Measurements from ENCODE around the gene SDK2.

SDK2 gene

DNA sequence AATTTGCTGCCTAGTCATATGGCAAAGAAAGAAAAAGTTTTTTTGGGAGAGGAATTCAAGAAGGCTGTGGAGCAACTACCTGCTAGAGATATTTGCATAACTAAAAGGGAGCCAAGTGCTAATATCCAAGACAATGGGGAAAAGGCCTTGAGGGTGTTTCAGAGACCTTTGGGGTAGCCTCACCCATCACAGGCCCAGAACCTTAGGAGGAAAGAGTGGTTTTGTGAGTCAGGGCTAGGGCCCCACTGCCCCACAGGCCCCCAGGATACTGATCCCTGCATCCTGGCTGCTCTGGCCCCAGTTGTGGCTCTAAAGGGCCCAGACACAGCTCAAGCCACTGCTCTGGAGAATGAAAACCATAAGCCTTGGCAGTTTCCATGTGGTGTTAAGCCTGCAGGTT, 41.9 kb upstream of the SDK2 start:
- TF ChIP-seq, protein P1, sequence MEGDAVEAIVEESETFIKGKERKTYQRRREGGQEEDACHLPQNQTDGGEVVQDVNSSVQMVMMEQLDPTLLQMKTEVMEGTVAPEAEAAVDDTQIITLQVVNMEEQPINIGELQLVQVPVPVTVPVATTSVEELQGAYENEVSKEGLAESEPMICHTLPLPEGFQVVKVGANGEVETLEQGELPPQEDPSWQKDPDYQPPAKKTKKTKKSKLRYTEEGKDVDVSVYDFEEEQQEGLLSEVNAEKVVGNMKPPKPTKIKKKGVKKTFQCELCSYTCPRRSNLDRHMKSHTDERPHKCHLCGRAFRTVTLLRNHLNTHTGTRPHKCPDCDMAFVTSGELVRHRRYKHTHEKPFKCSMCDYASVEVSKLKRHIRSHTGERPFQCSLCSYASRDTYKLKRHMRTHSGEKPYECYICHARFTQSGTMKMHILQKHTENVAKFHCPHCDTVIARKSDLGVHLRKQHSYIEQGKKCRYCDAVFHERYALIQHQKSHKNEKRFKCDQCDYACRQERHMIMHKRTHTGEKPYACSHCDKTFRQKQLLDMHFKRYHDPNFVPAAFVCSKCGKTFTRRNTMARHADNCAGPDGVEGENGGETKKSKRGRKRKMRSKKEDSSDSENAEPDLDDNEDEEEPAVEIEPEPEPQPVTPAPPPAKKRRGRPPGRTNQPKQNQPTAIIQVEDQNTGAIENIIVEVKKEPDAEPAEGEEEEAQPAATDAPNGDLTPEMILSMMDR (conservative IDR thresholded peaks at IDR 0.05; ENCODE audit: low read depth, low read length): no peak
- no peak overlapping the region for H3K4me3 ChIP-seq (ENCODE audit: low read depth, low read length)
- DNase-seq (ENCODE audit: low read depth): no peak

DNA sequence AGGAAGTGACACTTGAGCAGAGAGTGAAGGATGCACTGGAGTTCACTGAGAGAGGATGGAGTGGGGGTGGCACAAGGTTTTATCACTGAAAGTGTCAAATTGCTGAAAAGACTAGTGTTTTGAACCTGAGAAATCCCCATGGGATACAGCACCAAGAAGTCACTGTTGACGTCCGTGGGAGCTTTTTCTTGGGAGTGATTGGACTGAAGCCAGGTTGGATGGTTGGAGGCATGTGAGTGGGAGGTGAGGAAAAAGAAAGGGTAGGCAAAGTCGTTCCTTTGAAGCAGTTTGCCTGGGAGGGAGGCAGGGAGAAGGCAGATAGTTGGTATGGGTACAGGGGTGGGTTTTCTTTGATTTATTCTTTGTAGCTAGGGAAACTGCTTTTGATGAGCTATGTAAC, 39.9 kb upstream of the SDK2 start:
- TF ChIP-seq, protein P1 (conservative IDR thresholded peaks at IDR 0.05; ENCODE audit: low read depth, low read length): no peak
- DNase-seq (ENCODE audit: low read depth): no peak
- no peak overlapping the region for H3K4me3 ChIP-seq (ENCODE audit: low read depth, low read length)

DNA sequence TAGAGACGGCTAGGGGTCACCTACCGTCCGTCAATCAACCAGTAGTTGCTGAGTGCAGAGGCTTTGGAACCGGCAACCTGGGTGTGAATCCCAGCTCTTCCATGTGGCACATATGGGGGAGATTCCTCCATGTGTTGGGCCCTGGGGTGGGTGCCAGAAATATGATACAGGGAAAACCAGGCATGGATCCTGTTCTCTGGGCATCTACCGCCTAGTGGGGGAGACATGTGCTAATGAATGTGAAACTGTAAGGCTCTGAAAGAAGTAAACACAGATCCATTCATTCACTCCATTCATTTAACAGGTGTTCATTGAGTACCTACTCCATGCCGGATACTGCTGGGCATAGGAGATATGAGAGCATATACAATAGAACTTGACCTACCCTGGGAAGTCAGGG, 39.5 kb upstream of the SDK2 start:
- no peak for DNase-seq (ENCODE audit: low read depth)
- H3K4me3 ChIP-seq (ENCODE audit: low read depth, low read length): no peak overlapping the region
- TF ChIP-seq, protein P1 (conservative IDR thresholded peaks at IDR 0.05; ENCODE audit: low read depth, low read length): no peak

DNA sequence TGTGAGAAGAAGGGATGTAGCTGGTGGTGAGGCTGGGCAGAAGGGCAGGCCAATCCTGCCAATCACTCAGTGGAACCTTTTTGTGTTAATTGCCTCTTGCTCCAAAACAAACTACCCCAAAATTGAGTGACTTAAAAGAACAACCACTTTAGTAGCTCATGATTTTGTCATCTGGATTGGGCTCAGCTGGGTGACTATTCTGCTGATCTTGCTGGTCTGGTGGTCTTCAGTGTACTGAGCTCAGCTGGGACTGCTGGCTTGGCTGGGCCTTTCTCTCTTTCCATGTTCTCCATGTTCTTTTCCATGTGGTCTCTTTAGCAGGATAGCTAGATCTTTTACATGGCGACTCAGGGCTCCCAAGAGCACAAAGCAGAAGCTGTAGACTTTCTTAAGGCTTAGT, 37.7 kb upstream of the SDK2 start:
- TF ChIP-seq, protein P1 (conservative IDR thresholded peaks at IDR 0.05; ENCODE audit: low read depth, low read length): no peak
- DNase-seq (ENCODE audit: low read depth): no peak
- H3K4me3 ChIP-seq (ENCODE audit: low read depth, low read length): no peak overlapping the region

DNA sequence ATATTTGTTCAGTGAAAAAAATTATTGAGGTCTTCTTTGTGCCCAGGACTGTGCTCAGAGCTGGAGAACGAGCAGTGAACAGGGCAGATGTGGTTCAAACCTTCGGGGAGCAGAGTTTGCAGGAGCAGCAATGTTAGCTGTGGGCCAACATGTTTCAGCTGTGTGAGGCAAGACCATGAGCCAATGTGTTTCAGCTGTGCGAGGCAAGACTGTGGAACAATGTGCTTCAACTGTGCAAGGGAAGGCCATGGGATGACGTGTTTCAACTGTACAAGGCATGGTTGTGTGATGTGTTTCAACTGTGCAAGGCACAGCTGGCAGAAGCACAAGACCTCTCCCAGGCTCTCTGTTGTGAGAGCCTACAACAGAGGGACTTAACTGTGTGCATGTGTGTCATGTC, 35.2 kb upstream of the SDK2 start:
- no peak overlapping the region for H3K4me3 ChIP-seq (ENCODE audit: low read depth, low read length)
- DNase-seq (ENCODE audit: low read depth): no peak
- TF ChIP-seq, protein P1 (conservative IDR thresholded peaks at IDR 0.05; ENCODE audit: low read depth, low read length): no peak

DNA sequence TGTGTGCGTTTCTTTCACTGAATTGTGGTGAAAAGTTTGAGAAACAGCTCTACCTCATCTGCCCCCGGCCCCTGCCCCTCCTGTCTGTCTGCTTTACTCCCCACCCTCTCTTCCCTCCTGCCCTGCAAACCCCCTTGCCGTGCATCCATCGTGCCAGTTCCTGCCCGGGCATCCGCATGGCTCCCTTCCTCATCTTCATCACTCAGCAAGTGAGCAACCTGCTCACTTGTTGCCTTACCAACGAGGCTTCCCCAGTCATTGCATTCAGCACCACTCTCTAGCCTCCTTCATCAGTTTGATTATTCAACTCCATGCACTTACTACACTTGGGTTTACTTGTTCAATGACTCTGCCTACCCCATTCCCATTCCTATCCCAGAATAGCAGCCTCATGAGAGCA, 34.8 kb upstream of the SDK2 start:
- TF ChIP-seq, protein P1 (conservative IDR thresholded peaks at IDR 0.05; ENCODE audit: low read depth, low read length): no peak
- DNase-seq (ENCODE audit: low read depth): no peak
- H3K4me3 ChIP-seq (ENCODE audit: low read depth, low read length): no peak overlapping the region

DNA sequence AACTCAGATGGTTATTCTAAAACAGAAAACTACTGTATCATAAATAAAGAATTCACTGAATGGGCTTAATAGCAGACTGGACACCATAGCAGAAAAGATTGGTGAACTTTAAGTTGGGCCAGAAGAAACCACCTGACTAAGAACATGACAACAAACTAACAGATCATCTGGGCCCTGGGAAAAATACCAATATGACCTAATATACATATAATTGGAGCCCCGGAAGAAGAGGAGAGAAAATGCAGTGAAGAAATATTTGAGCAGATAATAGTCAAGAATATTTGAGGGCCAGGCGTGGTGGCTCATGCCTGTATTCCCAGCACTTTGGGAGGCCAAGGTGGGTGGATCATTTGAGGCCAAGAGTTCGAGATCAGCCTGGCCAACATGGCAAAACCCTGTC, 25.5 kb upstream of the SDK2 start:
- DNase-seq (ENCODE audit: low read depth): no peak
- no peak overlapping the region for H3K4me3 ChIP-seq (ENCODE audit: low read depth, low read length)
- TF ChIP-seq, protein P1 (conservative IDR thresholded peaks at IDR 0.05; ENCODE audit: low read depth, low read length): no peak
